ENCODE data around the gene TP53RK. TPM values are rescaled to one million over a fixed set of nuclear protein-coding genes. Genes with fewer than 3 reads are reported as not detected.

Gene TP53RK
- total RNA-seq, 1 donor from 2014 or later: 19.5 TPM

GRCh38 chr20:46698788-46699187, 9.5 kb upstream of the TP53RK start:
- no peak for DNase-seq (ENCODE audit: low read depth, low spot score)
- Mint-ChIP-seq H3K9me3 (peaks cover 10% of the 10 kb centered on the region), H3K4me1 (peaks cover 63% of the 10 kb centered on the region), H3K27me3 (ENCODE audit: low read depth) (no peaks in the 10 kb centered on the region), H3K36me3 (ENCODE audit: low read depth) (no peaks in the 10 kb centered on the region), H3K4me3 (no peak overlapping the region), H3K27ac (ENCODE audit: unreplicated experiment) (no peak overlapping the region)
- no peak for TF ChIP-seq CTCF (conservative IDR thresholded peaks at IDR 0.05)

GRCh38 chr20:46696791-46697279, 7.6 kb upstream of the TP53RK start:
- DNase-seq (ENCODE audit: low read depth, low spot score): no peak
- Mint-ChIP-seq H3K27ac (ENCODE audit: unreplicated experiment) (peak overlapping the region; percentile 98), H3K4me1 (peaks cover 63% of the 10 kb centered on the region), H3K36me3 (ENCODE audit: low read depth) (no peaks in the 10 kb centered on the region), H3K27me3 (ENCODE audit: low read depth) (no peaks in the 10 kb centered on the region), H3K9me3 (peaks cover 10% of the 10 kb centered on the region), H3K4me3 (no peak overlapping the region)
- no peak for TF ChIP-seq CTCF (conservative IDR thresholded peaks at IDR 0.05)

- H3K27me3 Mint-ChIP-seq (ENCODE audit: low read depth): no peaks in the 10 kb centered on the region
- TF ChIP-seq CTCF (conservative IDR thresholded peaks at IDR 0.05): no peak
- peaks cover 10% of the 10 kb centered on the region for H3K9me3 Mint-ChIP-seq
- H3K4me3 Mint-ChIP-seq: peak overlapping the region; percentile 67
- H3K36me3 Mint-ChIP-seq (ENCODE audit: low read depth): no peaks in the 10 kb centered on the region
- no peak for DNase-seq (ENCODE audit: low read depth, low spot score)
- peaks cover 61% of the 10 kb centered on the region for H3K4me1 Mint-ChIP-seq
- H3K27ac Mint-ChIP-seq (ENCODE audit: unreplicated experiment): peak overlapping the region; percentile 98
Measured at GRCh38 chr20:46695892-46696291, 6.6 kb upstream of the TP53RK start.

- DNase-seq (ENCODE audit: low read depth, low spot score): no peak
- TF ChIP-seq CTCF (conservative IDR thresholded peaks at IDR 0.05): no peak
- Mint-ChIP-seq H3K36me3 (ENCODE audit: low read depth) (no peaks in the 10 kb centered on the region), H3K27ac (ENCODE audit: unreplicated experiment) (peak overlapping the region; percentile 1), H3K4me3 (peak overlapping the region; percentile 58), H3K27me3 (ENCODE audit: low read depth) (no peaks in the 10 kb centered on the region), H3K9me3 (peaks cover 6% of the 10 kb centered on the region), H3K4me1 (peaks cover 66% of the 10 kb centered on the region)
Measured at GRCh38 chr20:46694484-46694883, 5.2 kb upstream of the TP53RK start.

- no peak for DNase-seq (ENCODE audit: low read depth, low spot score)
- Mint-ChIP-seq H3K9me3 (peaks cover 6% of the 10 kb centered on the region), H3K4me3 (peak overlapping the region; percentile 29), H3K27ac (ENCODE audit: unreplicated experiment) (no peak overlapping the region), H3K36me3 (ENCODE audit: low read depth) (peaks cover 3% of the 10 kb centered on the region), H3K4me1 (peaks cover 57% of the 10 kb centered on the region), H3K27me3 (ENCODE audit: low read depth) (no peaks in the 10 kb centered on the region)
- TF ChIP-seq CTCF (conservative IDR thresholded peaks at IDR 0.05): no peak
Measured at GRCh38 chr20:46691196-46691595, 2.0 kb upstream of the TP53RK start.
